GM12873 (cell line): ENCODE measurements around the gene THAP4.

Source experiments
- TF ChIP-seq, protein P1 (sequence below): IDR thresholded peaks from 2 replicates; pipeline ENCODE4 v1.5.1; 2012; ENCODE audit warnings: low read depth, mild to moderate bottlenecking, moderate library complexity, low read length, control low read depth; ENCODE audit not compliant: insufficient read depth; ENCODE audit errors: missing control alignments

Gene THAP4, protein sequence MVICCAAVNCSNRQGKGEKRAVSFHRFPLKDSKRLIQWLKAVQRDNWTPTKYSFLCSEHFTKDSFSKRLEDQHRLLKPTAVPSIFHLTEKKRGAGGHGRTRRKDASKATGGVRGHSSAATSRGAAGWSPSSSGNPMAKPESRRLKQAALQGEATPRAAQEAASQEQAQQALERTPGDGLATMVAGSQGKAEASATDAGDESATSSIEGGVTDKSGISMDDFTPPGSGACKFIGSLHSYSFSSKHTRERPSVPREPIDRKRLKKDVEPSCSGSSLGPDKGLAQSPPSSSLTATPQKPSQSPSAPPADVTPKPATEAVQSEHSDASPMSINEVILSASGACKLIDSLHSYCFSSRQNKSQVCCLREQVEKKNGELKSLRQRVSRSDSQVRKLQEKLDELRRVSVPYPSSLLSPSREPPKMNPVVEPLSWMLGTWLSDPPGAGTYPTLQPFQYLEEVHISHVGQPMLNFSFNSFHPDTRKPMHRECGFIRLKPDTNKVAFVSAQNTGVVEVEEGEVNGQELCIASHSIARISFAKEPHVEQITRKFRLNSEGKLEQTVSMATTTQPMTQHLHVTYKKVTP

DNA sequence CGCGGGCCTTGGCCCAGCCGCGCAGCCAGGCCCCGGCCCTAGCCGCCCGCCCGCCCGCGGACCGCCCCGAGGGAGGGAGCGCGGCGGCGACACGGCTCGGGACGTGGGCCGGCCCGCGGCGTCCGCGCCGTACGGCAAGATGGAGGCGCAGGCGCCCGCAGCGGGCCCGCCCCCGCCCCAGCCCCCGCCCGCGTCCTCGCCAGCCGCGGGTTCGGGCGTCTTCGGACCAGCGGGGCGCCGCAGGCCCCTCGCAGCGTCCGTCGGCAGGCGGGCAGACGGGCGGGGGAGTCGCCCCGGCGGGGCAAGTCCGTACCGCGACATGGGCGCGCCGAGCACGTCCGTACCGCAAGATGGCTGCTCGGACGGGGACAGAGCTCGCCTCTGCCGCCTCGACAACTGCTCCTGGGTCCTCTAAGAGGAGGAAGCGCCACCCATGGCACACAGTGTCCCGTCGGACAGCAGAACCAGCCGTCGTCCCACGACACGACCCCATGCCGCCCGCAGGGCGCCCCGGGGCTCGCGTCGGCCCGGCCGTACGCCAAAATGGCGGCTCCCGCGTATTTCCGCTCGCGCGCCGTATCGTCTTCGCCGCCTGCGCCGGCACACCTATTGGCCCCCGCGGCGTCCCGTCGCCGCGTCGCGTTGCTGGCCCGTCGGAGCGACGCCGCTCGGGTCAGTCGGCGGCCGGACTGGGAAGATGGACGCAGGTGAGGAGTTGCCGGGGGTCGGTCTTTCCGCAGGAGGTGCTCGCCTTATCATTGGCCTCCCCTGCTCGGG lies at the start of gene THAP4, which contains the start of gene ATG4B:
Gene THAP4, minus strand, starts transcription at position 141 of the 777 bp plus-strand sequence. CDS start 141 bp downstream, outside the sequence.
Gene ATG4B, plus strand, starts transcription at position 676 of the 777 bp plus-strand sequence. Its CDS starts 22 bp downstream, at position 698.
- TF ChIP-seq, protein P1, sequence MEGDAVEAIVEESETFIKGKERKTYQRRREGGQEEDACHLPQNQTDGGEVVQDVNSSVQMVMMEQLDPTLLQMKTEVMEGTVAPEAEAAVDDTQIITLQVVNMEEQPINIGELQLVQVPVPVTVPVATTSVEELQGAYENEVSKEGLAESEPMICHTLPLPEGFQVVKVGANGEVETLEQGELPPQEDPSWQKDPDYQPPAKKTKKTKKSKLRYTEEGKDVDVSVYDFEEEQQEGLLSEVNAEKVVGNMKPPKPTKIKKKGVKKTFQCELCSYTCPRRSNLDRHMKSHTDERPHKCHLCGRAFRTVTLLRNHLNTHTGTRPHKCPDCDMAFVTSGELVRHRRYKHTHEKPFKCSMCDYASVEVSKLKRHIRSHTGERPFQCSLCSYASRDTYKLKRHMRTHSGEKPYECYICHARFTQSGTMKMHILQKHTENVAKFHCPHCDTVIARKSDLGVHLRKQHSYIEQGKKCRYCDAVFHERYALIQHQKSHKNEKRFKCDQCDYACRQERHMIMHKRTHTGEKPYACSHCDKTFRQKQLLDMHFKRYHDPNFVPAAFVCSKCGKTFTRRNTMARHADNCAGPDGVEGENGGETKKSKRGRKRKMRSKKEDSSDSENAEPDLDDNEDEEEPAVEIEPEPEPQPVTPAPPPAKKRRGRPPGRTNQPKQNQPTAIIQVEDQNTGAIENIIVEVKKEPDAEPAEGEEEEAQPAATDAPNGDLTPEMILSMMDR, result no peak

DNA sequence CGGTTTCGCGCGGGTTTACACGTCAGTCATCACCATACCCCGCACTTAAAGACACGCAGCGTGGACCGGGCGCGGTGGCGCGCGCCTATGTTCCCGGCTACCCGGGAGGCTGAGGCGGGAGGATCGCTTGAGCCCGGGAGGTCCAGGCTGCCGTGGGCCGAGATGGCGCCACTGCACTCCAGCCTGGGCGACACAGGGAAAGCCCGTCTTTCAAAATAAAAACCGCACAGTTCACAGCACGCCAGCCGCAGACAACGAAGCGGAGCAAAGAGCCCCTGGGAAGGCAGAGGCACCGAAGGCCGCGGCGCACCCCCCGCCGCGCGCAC lies 49.3 kb upstream of the THAP4 start:
- TF ChIP-seq, protein P1, result no peak

DNA sequence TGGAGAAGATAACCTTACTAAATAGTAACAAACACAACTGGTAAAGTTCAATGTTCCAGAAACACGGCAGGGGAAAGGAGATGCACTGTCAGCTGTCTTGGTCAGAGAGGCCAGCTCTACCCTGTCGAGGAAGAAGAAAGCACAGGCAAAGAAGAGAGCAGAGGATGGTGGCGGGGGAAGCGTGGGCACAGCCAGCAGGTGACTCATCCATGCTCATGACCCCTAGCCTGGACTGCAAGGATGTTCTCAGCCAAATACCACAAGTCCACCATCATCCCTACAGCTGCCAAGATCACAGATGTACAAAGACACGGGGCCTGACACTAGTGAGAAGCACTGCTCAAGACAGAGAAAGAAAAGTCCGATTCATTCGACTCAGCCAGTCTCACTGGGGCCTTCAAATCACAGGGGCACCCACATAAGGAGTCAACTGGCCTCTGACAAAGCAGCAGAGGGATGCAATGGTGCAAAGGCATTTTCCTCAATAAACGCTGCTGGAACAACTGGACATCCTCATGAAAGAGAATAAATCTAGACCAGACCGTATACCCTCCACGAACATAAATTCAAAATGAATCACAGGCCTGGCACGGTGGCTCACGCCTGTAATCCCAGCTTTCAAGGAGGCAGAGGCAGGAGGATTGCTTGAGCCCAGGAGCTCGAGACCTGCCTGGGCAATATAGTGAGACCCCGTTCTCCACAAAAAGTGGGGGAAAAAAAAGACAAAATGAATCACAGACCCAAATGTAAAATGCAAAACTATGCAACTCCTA lies 44.1 kb upstream of the THAP4 start:
- TF ChIP-seq, protein P1, result no peak

DNA sequence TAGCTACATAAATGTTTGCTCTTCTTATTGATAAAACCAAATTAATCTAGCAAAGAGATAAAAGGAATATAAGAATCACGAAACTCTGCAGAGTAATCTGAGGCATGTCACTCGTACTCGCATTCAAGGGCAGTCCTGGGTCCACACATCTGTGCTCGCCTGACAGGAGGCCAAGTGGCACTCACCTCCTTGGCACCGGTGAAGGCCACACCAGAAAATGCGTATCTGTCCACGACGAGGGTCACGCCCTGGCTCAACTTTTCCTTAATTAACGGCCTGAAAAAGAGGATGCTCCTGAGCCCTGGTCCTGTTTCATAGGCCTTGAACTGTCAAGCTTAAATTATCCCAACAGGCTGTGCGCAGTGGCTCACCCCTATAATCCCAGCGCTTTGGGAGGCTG lies 43.1 kb upstream of the THAP4 start:
- TF ChIP-seq, protein P1, result no peak

DNA sequence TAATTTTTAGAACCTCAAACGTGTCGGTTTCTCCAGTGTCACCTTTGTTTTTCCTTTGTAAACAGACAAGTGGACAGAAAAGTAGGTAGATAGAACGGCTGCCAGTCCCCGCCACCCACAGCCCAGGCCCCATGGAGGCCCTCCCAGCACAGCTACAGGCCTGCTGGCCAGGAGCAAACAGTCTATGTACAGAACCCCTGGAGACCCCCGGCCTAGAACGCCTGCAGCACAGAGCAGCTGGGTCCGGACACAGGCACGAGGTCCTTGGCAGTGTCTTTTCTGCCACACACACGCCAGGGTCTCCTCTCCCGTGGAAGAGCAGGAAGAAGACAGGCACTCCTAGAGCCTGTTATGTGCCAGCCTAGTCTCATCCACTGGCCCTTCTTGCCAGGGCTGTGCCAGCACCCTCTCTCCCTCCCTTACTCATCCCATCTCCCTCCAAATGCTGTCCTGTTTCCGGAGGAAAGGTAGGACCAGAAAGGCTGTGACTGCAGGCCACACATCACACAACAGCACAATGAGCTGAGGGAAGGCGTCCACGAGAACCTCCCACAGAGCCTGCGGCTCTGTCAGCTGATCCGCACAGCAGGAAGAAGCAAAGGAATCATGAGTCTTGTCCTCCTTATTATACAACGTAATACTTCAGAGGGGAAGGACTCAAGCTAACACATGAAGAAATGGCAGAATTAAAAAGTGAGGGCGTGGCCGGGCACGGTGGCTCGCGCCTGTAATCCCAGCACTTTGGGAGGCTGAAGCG lies 42.0 kb upstream of the THAP4 start:
- TF ChIP-seq, protein P1, result no peak

DNA sequence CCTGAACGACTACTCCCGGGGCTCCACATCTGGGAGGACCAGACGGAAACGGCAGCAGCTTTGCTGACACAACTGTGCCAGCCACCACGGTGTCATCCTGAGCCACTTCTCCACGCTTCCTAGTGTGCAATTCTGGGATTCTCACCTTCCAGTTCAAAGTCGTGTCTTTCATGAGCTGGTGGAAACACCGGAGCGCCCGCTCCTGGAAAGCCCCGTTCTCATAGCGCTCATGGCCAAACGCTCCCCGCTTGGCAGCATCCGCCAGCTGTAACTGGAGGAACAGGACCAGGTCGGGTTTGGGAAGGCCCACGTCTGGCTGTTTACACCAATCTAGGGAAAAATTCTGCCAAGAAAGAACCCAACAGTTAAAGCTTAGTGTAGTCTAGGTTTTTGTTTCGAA lies 41.3 kb upstream of the THAP4 start:
- TF ChIP-seq, protein P1, result no peak
